Testis (tissue), 3 donors: Measurements from ENCODE around the gene ANTXR2. TPM values are rescaled to one million over a fixed set of nuclear protein-coding genes. Genes with fewer than 3 reads are reported as not detected.

Source experiments
- DNase-seq: peaks from one replicate; pipeline ENCODE4 v3.0.0-alpha.2; 2019
- H3K27ac ChIP-seq, 2 donors: fragments of 200-600 bp; sonication (generic); one replicate each; pipeline ENCODE4 v1.5.1; 2019
- H3K27me3 ChIP-seq: fragments of 200-600 bp; sonication (generic); one replicate; pipeline ENCODE4 v1.5.1; 2019
- H3K36me3 ChIP-seq: fragments of 200-600 bp; sonication (generic); one replicate; pipeline ENCODE4 v1.5.1; 2017; ENCODE audit warnings: low read depth; ENCODE audit errors: missing control alignments
- H3K4me1 ChIP-seq: fragments of 200-600 bp; sonication (generic); one replicate; pipeline ENCODE4 v1.5.1; 2019
- H3K4me3 ChIP-seq, 2 donors: fragments of 200-600 bp; sonication (generic); one replicate each; pipeline ENCODE4 v1.5.1; 2017 to 2019
- H3K9me3 ChIP-seq: fragments of 200-600 bp; sonication (generic); one replicate; pipeline ENCODE4 v1.5.1; 2017
- POLR2A ChIP-seq: fragments of 450-650 bp; IDR thresholded peaks from one replicate; pipeline ENCODE4 v1.6.1; 2017; ENCODE audit warnings: antibody characterized with exemption, mild to moderate bottlenecking, moderate library complexity
- WGBS, 2 donors: methylation state at CpG; one replicate each; pipeline ENCODE4 v1.1.5; 2018; 5-methylcytosine and 5-hydroxymethylcytosine counted together
- intact Hi-C: fragments of 100-400 bp; cut with DNase I; formaldehyde crosslinking; loops from one replicate; pipeline ENCODE4 v1.15.1; 2023; ENCODE audit warnings: low total_unique reads
- polyA plus RNA-seq: library from polyadenylated mRNA; stranded (reverse); fragments of 350-450 nt; fragmentation: Illumina TruSeq; extraction: RNeasy Lipid Tissue Mini Kit (QIAGEN cat#74804); gene quantifications from one replicate; pipeline ENCODE4 v1.2.3, GENCODE V29; 2014; ENCODE audit warnings: low read depth, low replicate concordance; ENCODE audit not compliant: insufficient read depth
- total RNA-seq, 2 donors: library from RNA; depleted of rRNA; stranded (reverse); fragments of >200 nt; gene quantifications; one replicate each; pipeline ENCODE4 v1.2.3, GENCODE V29; 2016
- TF ChIP-seq, protein P1 (sequence below), 3 experiments: fragments of 450-650 bp in 2 of 3; fragments of 200-600 bp in 1 of 3; sonication (generic) in 1 of 3; IDR thresholded peaks; one replicate each; pipeline ENCODE4 v1.5.1; 2016 to 2019; ENCODE audit warnings: antibody characterized with exemption in 3 of 3, mild to moderate bottlenecking in 2 of 3, moderate library complexity in 1 of 3

Gene ANTXR2
- total and polyA plus RNA-seq, 3 donors from 2014 or later: 23.8 to 30.8 (median 30.4) TPM

DNA sequence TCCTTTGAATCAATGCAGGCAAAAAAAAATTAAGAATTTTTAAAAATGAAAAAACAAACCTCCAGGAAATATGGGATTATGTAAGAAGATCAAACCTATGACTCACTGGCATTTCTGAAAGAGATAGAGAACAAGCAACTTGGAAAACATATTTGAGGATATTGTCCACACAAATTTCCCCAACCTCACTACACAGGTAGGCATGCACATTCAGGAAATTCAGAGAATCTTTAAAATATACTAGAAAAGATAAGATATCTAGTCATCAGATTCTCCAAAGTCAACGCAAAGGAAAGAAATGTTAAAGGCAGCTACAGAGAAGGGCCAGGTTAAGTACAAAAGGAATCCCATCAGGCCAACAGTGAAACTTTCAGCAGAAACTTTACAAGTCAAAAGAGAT lies 85.6 kb downstream of the ANTXR2 start:
- no peak for TF ChIP-seq POLR2A
- TF ChIP-seq, protein P1, sequence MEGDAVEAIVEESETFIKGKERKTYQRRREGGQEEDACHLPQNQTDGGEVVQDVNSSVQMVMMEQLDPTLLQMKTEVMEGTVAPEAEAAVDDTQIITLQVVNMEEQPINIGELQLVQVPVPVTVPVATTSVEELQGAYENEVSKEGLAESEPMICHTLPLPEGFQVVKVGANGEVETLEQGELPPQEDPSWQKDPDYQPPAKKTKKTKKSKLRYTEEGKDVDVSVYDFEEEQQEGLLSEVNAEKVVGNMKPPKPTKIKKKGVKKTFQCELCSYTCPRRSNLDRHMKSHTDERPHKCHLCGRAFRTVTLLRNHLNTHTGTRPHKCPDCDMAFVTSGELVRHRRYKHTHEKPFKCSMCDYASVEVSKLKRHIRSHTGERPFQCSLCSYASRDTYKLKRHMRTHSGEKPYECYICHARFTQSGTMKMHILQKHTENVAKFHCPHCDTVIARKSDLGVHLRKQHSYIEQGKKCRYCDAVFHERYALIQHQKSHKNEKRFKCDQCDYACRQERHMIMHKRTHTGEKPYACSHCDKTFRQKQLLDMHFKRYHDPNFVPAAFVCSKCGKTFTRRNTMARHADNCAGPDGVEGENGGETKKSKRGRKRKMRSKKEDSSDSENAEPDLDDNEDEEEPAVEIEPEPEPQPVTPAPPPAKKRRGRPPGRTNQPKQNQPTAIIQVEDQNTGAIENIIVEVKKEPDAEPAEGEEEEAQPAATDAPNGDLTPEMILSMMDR (IDR thresholded peaks at IDR 0.05): no peak
- no peaks in the 10 kb centered on the region for H3K4me1 ChIP-seq
- no peaks in the 10 kb centered on the region for H3K9me3 ChIP-seq
- 85 to 100% methylated on average over 1 of the region's 1 CpG for WGBS, 2 donors
- intact Hi-C loops: no loop called here
- H3K27me3 ChIP-seq: no peaks in the 10 kb centered on the region
- no peaks in the 10 kb centered on the region for H3K36me3 ChIP-seq
- DNase-seq: no peak
- no peak overlapping the region for H3K4me3 ChIP-seq
- H3K27ac ChIP-seq: no peak overlapping the region

DNA sequence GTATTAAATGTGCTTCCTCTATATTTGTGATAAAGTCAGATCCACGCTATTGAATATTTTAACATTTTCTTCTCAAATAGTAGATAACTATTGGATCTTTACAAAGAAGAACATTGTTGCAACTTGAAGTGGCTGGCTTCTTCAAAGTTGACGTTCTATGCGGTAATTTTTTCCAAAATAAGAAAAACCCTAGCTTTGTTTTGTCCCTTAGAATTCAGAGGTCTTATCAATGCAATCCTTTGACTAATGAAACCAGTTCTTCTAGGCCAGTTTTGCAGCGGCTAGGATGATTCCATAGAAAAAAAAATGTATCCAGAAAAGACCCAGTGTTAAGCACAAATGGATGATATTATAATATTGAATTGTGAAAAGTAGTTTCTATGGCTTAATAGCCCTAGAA lies 89.6 kb downstream of the ANTXR2 start:
- no peaks in the 10 kb centered on the region for H3K27me3 ChIP-seq
- DNase-seq: no peak
- H3K9me3 ChIP-seq: no peaks in the 10 kb centered on the region
- no peaks in the 10 kb centered on the region for H3K4me1 ChIP-seq
- intact Hi-C loops: no loop called here
- no peak overlapping the region for H3K27ac ChIP-seq
- TF ChIP-seq, protein P1 (IDR thresholded peaks at IDR 0.05): no peak
- TF ChIP-seq POLR2A: no peak
- no peaks in the 10 kb centered on the region for H3K36me3 ChIP-seq
- WGBS, 2 donors: 66 to 75% methylated on average over 4 of the region's 4 CpGs
- no peak overlapping the region for H3K4me3 ChIP-seq

DNA sequence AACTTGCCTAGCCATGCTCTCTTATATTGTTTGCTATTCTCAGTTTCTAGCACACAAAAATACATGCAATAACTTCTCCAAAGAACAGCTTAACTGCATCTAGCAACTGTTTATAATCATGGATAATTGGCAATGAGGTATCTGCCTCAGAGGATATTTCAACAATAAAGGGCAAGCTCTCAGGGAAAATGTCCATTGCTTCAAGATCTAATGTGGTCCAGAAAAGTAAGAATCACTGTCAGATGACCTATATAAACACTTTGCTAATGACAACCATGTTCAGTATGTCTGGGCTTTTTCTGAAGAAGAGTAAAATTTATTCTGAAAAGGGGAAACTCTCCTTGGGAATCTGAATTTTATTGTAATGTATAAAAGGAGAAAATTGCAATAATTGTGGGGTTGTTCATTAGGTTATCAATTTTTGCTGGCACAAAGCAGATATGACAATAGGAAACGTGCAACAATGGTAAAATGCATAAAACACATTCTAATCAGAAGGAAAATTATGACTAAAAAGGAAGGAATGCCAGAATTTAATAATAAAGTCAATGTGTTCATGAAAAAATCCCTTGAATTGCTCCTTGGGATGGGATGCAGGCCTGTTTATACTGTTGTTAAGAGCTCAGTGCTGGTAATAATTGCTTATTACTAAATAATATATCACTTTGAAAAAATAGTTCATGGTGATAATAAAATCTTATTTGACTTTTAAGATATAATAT lies 90.3 kb downstream of the ANTXR2 start:
- TF ChIP-seq POLR2A: no peak
- DNase-seq: no peak
- H3K9me3 ChIP-seq: no peaks in the 10 kb centered on the region
- no peak overlapping the region for H3K4me3 ChIP-seq
- no peaks in the 10 kb centered on the region for H3K27me3 ChIP-seq
- WGBS, 2 donors: 48 to 72% methylated on average over 1 of the region's 1 CpG
- no peaks in the 10 kb centered on the region for H3K36me3 ChIP-seq
- no peaks in the 10 kb centered on the region for H3K4me1 ChIP-seq
- intact Hi-C loops: no loop called here
- no peak overlapping the region for H3K27ac ChIP-seq

DNA sequence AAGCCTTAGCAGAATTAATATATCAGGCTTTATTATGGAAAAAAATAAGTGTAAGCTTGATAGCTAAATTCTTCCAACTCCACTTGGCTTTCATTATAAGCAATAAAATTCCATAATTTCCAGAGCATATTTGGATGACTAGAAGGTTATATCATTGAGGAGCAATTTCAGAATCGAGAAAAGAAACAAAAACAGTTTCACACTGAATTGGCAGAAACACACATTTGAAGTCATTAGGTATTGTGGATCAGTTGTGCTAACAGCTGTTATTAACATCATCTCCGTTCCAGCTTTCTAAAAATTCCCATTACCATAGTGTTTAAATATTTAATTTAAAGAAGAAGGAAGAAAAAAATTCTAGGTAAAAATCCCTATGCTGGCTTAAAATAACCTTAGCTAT lies 92.6 kb downstream of the ANTXR2 start:
- TF ChIP-seq POLR2A: no peak
- TF ChIP-seq, protein P1 (IDR thresholded peaks at IDR 0.05): no peak
- intact Hi-C loops: no loop called here
- no peaks in the 10 kb centered on the region for H3K9me3 ChIP-seq
- H3K4me1 ChIP-seq: no peaks in the 10 kb centered on the region
- no peaks in the 10 kb centered on the region for H3K36me3 ChIP-seq
- no peak for DNase-seq
- no peak overlapping the region for H3K27ac ChIP-seq
- no peak overlapping the region for H3K4me3 ChIP-seq
- no peaks in the 10 kb centered on the region for H3K27me3 ChIP-seq
- WGBS, 2 donors: 73 to 78% methylated on average over 2 of the region's 2 CpGs

DNA sequence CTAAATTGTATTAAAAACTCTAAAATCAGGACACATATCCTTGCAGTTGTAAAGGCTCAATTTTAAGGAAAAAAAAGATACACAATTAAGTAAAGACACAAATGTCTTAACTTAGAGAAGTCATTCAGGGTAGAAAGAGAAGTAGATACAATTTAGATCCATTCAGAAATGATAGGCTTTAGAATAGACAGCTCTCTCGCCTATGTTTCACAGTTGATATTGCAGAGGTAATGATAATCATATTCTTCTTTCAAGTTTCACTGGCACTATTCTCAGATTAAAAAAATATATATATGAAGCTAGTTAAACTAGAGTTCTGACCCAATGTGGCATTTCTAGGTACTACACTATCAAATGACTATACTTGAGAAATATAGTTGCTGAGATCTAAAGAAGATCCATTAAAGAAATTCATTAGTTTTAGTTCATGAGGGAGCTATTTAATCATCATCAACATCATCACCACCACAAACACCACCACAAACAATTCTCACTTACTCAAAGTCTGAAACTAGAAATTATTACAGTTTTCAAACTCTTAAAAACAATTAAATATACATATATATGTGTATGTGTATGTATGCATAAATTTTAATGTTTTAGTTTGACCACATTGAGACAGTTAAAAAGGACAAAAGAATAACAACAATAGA lies 93.1 kb downstream of the ANTXR2 start:
- H3K9me3 ChIP-seq: no peaks in the 10 kb centered on the region
- no peaks in the 10 kb centered on the region for H3K27me3 ChIP-seq
- intact Hi-C loops: no loop called here
- H3K4me3 ChIP-seq: no peak overlapping the region
- H3K36me3 ChIP-seq: no peaks in the 10 kb centered on the region
- TF ChIP-seq, protein P1 (IDR thresholded peaks at IDR 0.05): no peak
- no peak for TF ChIP-seq POLR2A
- no peak for DNase-seq
- H3K27ac ChIP-seq: no peak overlapping the region
- WGBS, 2 donors: 87 to 88% methylated on average over 1 of the region's 1 CpG
- H3K4me1 ChIP-seq: no peaks in the 10 kb centered on the region
